ENCODE data around the gene TMEM40.
"Not testable (repeated sequence)": the region's sequence is repeated elsewhere in the genome, so short reads cannot be mapped to it uniquely, and the experiment has no call there.

Gene TMEM40

DNA sequence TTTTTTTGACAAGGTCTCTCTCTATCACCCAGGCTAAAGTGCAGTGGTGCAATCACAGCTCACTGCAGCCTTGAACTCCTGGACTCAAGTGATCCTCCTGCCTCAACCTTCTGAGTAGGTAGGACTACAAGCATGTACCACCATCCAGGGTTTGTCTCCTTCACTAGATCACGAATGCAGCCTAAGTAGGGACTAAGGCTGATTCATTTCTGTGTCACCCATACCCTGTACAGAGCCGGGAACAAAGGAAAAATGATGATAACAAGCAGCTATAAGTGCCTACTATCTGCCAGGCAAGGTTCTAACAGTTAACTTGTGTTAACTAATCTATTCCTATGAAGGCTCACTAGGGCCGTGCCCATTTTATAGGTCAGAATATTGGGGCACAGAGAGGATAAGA lies 7.0 kb downstream of the TMEM40 start:
- no peak for DNase-seq (ENCODE audit: extremely low read depth in 1 of 2, low read depth in 1 of 2)

DNA sequence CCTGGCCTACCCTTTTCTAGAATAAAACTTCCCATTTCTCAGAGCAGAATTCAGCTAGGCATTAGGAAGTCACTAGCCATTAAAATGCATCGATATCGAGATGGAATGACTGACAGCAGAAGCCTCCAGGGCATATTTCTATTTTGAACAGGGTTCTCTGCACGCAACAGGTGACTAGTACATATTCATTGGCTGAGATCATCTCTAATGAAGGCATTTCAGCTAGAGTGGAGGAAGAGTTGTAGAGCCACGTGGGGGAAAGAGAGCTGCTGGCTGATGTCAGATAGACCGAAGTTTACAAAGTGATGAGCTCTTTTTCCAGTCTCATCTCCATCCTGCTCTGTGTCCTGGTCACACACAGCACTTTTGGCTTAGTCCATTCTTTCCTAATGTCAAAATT lies 7.5 kb downstream of the TMEM40 start:
- DNase-seq (ENCODE audit: extremely low read depth in 1 of 2, low read depth in 1 of 2), result no peak

DNA sequence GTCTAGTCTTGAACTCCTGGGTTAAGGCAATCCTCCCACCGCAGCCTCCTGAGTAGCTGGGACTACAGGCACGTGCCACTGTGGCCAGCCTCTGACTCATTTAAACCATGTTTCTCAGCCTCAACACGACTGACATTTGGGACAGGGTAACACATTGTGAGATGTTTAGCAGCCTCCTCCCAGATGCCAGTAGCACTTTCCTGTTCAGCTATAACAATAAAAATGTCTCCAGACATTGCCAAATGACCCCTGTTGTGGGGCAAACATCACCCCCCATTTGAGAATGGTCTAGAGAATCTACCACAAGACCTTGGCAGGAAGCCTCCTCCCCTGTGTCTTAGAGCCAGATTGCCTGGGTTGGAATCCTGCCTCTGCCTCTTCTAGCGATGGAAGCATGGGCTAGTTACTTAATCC lies 8.4 kb downstream of the TMEM40 start:
- peak; percentile 15 to 17 for DNase-seq (ENCODE audit: extremely low read depth in 1 of 2, low read depth in 1 of 2)

DNA sequence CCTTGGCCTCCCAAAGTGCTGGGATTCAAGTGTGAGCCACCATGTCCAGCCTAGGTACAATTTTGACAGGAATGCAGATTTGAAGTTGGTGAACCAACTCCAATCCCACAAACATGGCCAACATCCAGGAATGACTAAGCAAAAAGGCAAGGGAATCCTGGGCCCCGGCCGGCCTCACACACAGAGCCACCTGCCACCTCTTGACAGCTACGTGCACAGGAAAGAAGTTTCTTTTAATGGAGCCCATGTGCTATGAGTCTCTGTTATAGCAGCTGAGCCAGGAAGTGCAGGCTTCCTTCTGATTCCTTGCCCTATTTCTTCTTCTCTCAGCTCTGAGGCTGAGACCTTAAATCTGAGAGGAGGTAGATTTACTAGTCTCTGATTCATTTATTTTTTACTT lies 8.8 kb downstream of the TMEM40 start:
- no peak for DNase-seq (ENCODE audit: extremely low read depth in 1 of 2, low read depth in 1 of 2)

DNA sequence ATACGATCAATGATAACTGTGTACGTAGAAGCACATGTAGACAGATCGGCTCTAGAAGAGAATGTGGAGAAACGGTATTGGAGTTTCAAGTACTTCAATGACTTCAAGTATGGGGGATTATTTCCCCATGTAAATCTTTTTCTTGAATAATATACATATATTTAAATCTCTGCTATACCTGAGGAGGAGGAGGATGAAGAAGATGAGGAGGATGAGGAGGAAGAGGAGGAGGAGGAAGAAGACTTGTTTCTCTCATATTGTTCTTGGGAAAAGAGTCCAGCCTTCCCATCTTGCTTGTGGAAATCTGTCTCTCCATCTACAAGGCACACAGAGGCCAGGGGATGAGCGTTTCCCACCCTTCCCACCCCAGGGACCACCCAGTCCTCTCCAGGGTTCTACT lies 10.6 kb downstream of the TMEM40 start:
- no peak for DNase-seq (ENCODE audit: extremely low read depth in 1 of 2, low read depth in 1 of 2)

DNA sequence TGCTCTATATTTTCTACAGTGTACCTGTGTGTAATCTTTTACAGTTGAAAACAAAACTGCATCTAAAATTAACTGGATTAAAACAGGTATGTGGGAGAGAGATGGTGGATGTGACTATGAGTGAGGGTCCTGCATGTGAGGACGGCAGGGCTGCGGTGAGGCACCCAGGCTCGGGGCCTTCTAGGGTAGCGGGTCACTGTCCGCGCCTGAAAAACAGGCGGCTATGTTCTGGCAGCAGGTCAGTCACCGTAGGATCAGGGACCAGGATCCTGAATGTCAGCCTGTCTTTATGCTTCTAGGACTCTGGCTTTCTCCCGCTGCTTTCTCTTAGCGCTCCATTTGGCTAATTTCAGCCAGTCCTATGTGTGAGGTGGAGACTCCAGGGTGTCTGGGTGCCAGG lies 12.6 kb downstream of the TMEM40 start:
- no peak for DNase-seq (ENCODE audit: extremely low read depth in 1 of 2, low read depth in 1 of 2)

DNA sequence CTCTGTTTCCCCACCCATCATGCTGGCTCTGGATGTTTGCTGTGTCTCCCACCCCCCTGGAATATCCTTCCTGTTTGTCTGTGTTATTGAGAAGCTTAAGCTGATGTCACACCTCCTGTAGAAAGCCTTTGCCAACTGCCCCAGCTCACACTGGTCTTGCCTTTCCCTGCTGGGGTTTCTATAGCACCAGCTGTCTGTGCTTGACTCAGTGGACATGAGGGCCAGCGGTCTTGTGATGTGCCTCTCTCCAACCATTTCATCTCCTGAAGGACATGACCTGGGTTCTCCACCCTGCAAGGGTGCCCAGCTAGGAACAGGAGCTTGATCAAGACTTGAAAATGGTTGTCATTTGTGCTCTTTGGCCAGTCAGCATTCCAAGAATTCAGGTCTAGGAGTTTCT lies 14.7 kb downstream of the TMEM40 start:
- DNase-seq (ENCODE audit: extremely low read depth in 1 of 2, low read depth in 1 of 2), result no peak

DNA sequence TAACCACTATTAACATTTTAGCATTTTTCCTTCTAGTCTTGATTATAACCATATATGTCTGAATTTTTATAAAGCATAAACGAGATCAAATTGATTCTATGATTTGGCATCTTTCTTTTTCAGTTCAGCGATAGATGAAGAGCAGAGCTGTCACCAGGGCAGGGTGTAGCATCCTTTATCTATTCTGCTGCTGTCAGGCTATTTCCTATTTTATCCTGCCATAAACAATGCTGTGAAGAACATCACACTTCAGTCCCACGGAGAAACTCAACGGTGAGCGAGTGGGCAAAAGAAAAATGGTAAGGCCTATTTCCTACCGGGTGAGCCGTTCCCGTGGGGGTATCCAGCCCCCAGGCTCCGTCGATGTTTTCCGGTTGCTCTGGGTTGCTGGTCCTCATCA lies 15.5 kb downstream of the TMEM40 start:
- DNase-seq (ENCODE audit: extremely low read depth in 1 of 2, low read depth in 1 of 2), result no peak

DNA sequence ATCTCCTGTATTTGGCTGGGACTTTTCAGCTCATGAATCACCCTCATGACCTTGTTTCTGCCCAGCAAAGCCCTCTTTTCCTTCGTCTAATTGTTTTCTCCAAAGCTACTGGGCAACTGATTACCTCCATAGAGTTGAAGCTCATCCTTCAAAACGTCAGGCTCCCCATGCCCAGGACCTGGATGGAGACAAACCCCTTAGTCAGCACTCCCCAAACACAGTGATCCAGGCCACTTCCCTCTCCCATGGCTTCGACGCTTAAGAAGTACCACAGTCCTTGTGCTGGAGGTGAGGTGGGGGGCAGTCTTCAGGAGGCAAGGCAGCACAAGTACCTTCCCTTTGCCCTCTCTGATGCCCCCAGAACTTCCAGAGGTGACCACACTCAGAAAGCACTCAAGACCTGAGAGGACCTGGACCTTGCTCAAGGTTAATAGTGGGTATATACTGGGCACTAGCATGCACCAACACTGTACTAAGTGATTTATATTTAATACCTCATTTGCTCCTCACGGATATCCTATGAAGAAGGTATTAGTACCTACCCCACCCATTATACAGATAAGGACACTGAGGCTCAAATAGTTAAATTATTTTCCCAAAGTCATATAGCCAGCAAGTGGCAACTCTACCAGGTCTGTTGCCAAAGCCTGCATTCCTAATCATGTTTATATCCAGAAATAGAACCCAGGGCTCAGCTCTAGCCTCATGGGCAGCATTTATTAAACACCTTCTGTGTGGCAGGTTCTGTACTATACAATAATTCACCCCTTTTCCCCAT lies 16.5 kb downstream of the TMEM40 start:
- no peak for DNase-seq (ENCODE audit: extremely low read depth in 1 of 2, low read depth in 1 of 2)

DNA sequence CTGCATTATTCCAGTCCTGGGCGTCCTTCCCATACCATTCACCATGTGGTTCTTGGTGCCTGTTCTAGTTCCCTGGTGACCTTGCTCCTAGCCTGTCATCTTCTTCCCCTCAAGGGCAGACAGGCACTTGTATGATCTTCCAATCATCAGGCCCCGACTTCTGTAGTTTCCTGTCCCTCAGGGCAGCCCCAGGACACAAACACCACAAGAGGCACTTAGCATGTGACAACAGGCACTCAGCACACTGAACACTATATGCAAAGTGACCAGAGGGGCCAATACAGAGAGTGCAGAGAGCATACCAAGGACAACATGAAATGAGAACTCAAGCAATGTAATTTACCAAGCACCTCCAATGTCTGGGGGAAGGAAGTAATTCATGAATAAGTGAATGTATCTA lies 17.9 kb downstream of the TMEM40 start:
- no peak for DNase-seq (ENCODE audit: extremely low read depth in 1 of 2, low read depth in 1 of 2)

DNA sequence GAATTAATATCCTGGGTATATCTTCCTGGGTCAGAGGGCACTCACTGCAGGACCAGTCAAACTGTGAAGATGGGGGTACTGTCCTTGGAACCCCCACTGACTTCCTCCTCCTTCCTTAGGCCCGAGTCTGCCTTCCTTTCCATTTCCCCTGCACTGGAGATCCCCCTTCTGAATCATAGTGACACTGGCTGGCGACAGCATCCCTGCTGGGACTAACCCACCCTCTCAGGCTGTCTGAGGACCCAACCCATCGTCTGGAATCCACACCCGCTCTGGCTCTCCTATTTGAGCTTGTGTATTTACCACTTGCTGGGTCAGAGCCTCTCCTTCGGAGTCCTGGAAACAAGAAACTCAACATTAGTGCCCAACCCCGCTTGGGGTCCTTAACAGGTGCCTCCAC lies 21.2 kb downstream of the TMEM40 start:
- no peak for DNase-seq (ENCODE audit: extremely low read depth in 1 of 2, low read depth in 1 of 2)

DNA sequence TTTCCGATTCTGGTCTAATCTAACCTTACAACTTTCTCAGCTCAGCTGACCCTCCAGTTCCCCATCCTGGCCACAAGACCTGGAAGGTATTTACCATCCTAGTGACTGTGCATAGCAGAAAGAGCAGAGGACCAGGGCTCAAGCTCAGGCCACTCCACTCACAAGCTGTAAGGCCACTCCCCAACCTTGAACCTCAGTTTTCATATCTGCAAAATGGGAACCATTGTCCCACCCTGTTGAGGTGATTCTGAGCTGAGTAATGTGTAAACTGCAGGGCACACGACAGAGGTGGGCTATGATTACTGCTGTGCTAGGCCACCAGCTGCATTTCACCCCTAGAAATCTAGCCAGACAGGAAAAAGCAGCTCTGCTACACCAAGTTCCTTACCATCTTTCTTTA lies 21.7 kb downstream of the TMEM40 start:
- DNase-seq (ENCODE audit: extremely low read depth in 1 of 2, low read depth in 1 of 2), result no peak

DNA sequence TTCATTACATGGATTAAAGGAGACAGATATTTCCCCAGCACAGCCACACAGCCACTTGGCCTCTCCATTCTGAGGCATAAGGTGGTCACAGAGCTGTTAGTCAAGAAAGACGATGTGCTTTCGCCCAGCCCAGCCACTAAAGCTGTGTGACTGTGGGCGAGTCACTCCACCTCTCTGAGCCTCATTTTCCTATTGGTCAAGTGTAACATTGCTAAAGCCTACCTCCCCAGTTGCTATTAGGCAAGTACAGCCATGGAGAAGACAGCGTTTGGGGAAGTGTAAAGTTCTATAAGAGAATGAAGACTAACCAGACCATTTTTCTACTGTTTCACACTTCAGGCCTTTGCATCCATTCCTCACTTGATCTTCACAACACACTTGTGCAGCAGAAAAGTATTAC lies 24.1 kb downstream of the TMEM40 start:
- no peak for DNase-seq (ENCODE audit: extremely low read depth in 1 of 2, low read depth in 1 of 2)

DNA sequence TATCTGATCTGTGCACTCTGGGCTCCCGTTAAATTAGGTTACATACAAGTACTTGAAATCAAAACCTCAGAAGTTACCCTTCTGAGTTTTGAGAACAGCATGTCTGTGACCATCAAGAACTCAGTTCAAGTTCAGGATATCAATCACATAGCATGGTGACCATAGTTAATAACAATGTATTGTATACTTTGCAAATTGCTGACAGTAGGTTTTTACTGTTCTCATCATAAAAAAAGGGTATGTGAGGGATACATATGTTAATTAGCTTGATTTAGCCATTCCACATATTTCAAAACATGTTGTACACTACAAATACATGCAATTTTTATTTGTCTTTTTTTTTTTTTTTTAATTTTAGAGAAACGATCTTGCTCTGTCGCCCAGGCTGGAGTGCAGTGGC lies 25.5 kb downstream of the TMEM40 start:
- DNase-seq (ENCODE audit: extremely low read depth in 1 of 2, low read depth in 1 of 2), result no peak

DNA sequence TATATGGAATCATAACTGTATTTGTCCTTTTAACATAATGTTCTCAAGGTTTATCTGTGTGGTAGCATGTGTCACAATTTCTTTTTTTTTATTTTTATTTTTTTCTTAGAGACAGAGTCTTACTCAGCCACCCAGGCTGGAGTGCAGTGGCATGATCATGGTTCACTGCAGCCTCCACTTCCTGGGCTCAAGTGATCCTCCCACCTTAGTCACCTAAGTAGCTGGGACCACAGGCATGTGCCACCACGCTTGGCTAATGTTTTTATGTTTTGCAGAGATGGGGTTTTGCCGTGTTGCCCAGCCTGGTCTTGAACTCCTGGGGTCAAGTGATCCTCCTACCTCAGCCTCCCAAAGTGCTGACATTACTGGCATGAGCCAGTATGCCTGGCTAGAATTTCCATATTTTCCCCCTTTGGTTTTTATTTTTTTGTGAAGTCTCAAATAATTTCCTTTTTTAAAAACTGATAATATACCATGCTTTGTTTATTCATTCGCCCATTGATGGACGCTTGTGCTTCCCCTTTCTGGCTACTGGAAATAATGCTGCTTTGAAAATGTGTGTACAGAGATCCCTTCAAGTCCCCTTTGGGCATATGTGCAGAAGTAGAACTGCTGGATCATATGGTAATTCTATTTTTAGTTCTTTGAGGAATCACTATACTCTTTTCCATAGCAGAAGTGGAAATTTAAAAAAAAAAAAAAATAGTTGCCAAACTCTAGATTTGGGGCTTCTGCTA lies 28.4 kb downstream of the TMEM40 start:
- DNase-seq (ENCODE audit: extremely low read depth in 1 of 2, low read depth in 1 of 2), result no peak

DNA sequence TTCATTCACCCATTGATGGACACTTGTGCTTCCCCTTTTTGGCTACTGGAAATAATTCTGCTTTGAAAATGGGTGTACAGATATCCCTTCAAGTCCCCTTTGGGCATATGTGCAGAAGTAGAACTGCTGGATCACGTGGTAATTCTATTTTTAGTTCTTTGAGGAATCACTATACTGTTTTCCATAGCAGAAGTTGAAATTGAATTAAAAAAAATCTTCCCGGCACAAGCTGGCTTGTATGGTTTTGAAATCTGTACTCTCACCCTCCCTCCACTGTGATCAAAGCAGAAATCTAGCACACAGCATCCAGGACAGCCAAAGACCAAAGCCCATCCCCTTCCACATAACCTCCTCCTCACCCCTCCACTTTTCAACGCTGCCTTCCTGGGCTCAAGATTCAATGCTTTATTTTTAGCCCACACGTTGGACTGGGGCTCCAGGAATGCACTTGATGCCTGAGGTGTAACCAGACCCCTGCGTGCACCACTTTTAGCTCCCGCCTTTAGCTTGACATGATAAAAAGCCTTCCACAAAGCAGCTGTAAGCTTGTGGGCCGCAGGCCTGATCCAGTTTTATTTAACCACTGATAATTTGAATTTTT lies 29.9 kb downstream of the TMEM40 start:
- DNase-seq (ENCODE audit: extremely low read depth in 1 of 2, low read depth in 1 of 2), result no peak

DNA sequence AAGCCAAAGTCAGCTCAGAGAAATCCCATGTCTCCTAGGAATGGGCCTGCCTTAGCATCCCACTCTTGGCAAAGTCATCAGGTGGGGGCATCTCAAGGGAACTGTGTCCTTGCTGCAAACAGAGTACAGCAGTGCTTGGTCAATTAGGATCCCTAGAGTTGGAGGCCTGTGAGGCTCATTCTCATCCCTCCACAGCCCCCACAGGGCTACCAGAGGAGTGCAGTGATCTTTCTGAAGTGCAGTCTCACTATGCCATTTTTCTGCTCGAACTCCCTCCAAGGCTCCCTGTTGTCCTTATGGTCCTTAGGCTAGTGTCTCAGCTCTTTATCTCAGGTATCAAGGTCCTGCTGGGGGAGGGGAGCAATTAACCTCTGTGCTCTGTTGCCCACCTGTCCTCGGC lies 31.1 kb downstream of the TMEM40 start:
- no peak for DNase-seq (ENCODE audit: extremely low read depth in 1 of 2, low read depth in 1 of 2)

DNA sequence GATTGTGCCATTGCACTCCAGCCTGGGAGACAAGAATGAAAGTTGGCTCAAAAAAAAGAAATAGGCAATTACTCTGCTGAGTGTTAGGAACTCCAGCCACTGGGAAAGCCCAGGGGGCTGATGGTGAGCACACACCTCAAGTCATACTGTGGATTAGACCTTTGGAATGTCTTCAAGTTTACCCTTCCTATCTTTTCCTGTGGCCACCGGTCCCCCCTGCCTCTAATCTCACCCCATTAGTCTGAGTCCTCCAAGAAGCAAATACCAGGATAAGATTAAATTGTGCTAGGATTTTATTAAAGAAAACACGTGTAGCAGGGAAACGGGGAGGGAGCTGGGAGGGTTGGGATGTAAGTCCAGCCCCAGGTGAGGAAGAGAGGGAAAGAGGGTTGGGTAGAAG lies 31.6 kb downstream of the TMEM40 start:
- DNase-seq (ENCODE audit: extremely low read depth in 1 of 2, low read depth in 1 of 2), result no peak

DNA sequence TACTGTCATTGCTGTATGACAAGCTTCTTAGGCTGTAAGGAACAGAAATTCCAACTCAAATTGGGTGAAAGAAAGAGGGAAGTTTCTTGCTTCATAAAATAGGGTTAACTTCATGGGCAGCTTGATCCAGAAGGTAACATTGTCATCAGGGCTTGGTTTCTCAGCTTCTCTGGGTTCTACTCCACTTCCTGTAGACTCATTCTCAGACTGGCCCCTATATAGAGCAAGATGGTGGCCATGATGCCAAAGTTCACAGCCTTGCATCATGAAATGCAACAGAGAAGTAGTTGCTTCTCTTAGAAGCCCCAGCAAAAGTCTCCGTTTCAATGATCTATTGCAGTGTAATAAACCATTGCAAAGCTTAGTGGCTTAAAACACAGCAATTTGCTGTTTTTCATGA lies 33.6 kb downstream of the TMEM40 start:
- no peak for DNase-seq (ENCODE audit: extremely low read depth in 1 of 2, low read depth in 1 of 2)

DNA sequence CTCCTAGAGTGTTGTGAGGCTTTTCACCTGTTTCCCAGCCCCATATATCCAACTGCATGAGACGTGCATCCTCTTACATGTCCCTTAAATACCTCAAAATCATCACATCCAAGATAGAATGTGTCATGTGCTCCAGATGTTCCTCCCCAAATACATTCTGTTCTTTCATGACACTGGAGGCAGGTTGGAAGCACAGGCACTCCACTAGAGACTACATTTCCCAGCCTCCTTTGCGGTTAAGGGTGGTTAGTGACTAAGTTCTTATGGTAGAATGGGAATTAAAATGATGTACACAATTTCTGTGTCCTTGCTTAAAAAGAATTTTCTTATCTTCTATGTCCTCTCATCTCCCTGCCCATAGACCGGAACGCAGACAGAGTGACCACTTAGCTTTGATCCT lies 34.3 kb downstream of the TMEM40 start:
- no peak for DNase-seq (ENCODE audit: extremely low read depth in 1 of 2, low read depth in 1 of 2)

DNA sequence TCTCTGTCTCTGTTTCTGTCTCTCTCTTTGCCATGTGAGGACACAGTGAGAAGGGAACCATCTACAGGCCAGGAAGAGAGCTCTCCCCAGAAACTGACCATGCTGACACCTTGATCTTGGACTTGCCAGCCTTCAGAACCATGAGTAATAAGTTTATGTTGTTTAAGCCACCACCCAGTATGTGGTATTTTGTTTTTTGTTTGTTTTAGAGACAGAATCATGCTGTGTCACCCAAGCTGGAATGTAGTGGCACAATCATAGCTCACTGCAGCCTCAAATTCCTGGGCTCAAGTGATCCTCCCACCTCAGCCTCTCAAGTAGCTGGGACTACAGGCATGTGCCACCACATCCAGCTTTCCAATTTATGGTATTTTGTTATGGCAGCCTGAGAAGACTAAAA lies 35.7 kb downstream of the TMEM40 start:
- not testable (repeated sequence) for DNase-seq (ENCODE audit: extremely low read depth in 1 of 2, low read depth in 1 of 2)

DNA sequence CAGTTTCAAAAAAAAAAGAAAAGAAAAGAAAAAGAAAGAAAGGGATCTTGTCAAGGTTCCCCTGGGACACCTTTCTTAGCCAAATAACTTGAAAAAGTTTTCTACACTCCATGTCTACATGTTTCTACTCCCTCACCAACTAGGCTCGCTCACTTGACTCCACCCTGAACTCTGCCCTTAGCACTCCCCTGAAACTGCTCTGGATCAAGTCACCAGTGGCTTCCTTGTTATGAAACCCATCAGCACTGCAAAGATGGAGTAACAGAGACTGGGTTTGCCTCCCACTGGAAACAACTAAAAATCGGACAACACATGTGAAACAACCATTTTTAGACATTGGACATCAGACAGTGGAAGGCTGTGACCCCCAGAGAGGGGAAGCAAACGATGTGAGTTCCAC lies 36.8 kb downstream of the TMEM40 start:
- DNase-seq (ENCODE audit: extremely low read depth in 1 of 2, low read depth in 1 of 2), result no peak

Data from stimulated activated CD8-positive, alpha-beta memory T cell treated with anti-CD3 and anti-CD28 coated beads, Interleukin-7, amount 100 ng/mL, for 48 hours (primary cell).